Measurements from ENCODE around the gene ATP5MC2.
"Not testable (repeated sequence)": the region's sequence is repeated elsewhere in the genome, so short reads cannot be mapped to it uniquely, and the experiment has no call there.

Gene ATP5MC2

DNA sequence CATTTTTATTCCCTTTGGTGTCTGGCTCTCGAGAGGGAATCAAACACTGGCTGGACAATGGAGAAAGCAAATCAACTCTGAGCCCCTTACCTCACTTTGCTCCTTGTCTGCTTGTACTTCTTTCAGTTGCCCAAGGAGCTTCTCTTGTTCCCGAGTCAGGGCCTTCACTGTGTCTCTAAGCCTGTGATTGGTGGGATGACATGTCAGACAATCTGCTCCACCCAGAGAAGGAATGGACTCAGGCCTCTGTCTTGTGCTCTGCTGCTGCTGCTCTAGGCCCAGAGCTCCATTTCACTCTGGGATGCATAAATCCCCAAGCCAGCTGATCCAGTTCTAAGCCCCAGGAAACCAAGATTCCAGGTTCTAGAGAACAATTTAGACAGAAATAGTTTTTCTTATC is 43.8 kb upstream of the ATP5MC2 start:
- H3F3A ChIP-seq (ENCODE audit: insufficient read depth, low read length): peaks cover 13% of the 10 kb centered on the region
- DNase-seq: no peak
- H3K9me3 ChIP-seq (replicated peaks; ENCODE audit: insufficient read depth, low read length): no peaks in the 10 kb centered on the region
- H2AFZ ChIP-seq (ENCODE audit: low read length): no peak overlapping the region
- H3K4me1 ChIP-seq (ENCODE audit: low read length): peaks cover 20% of the 10 kb centered on the region
- H3K9me2 ChIP-seq (replicated peaks; ENCODE audit: insufficient read depth, low read length): no peaks in the 10 kb centered on the region
- no peak overlapping the region for H3K9ac ChIP-seq (ENCODE audit: low read length)
- no peak overlapping the region for H3K4me3 ChIP-seq (ENCODE audit: low read length)
- no peak overlapping the region for H3K27ac ChIP-seq (ENCODE audit: low read length)
- TF ChIP-seq, protein P1, sequence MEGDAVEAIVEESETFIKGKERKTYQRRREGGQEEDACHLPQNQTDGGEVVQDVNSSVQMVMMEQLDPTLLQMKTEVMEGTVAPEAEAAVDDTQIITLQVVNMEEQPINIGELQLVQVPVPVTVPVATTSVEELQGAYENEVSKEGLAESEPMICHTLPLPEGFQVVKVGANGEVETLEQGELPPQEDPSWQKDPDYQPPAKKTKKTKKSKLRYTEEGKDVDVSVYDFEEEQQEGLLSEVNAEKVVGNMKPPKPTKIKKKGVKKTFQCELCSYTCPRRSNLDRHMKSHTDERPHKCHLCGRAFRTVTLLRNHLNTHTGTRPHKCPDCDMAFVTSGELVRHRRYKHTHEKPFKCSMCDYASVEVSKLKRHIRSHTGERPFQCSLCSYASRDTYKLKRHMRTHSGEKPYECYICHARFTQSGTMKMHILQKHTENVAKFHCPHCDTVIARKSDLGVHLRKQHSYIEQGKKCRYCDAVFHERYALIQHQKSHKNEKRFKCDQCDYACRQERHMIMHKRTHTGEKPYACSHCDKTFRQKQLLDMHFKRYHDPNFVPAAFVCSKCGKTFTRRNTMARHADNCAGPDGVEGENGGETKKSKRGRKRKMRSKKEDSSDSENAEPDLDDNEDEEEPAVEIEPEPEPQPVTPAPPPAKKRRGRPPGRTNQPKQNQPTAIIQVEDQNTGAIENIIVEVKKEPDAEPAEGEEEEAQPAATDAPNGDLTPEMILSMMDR (IDR thresholded peaks at IDR 0.05; ENCODE audit: low read length): no peak
- no peak for TF ChIP-seq EZH2phosphoT487 (IDR thresholded peaks at IDR 0.05; ENCODE audit: low read length)
- no peak for TF ChIP-seq EZH2 (optimal IDR thresholded peaks at IDR 0.05; ENCODE audit: low read depth, low read length)
- no peaks in the 10 kb centered on the region for H3K36me3 ChIP-seq (replicated peaks; ENCODE audit: insufficient read depth, low read length)
- H3K27me3 ChIP-seq (replicated peaks; ENCODE audit: insufficient read depth, low read length): no peaks in the 10 kb centered on the region
- no peak overlapping the region for H3K4me2 ChIP-seq (ENCODE audit: low read depth, low read length)
- no peaks in the 10 kb centered on the region for H3K79me2 ChIP-seq (ENCODE audit: low read length)
- no peaks in the 10 kb centered on the region for H4K20me1 ChIP-seq (ENCODE audit: insufficient read depth, low read length)

DNA sequence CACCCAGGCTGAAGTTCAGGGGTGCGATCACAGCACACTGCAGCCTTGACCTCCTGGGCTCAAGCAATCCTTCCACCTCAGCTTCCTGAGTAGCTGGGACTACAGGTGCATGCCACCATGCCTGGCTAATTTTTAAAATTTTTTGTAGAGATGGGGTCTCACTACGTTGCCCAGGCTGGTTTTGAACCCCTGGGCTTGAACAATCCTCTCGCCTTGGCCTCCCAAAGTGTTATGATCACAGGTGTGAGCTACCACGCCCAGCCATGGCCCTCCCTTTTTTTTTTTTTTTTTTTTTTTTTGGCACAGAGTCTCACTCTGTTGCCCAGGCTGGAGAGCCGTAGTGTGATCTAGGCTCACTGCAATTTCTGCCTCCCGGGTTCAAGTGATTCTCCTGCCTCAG is 42.7 kb upstream of the ATP5MC2 start:
- H3K4me2 ChIP-seq (ENCODE audit: low read depth, low read length); H3K9ac ChIP-seq (ENCODE audit: low read length); H3K27ac ChIP-seq (ENCODE audit: low read length); H2AFZ ChIP-seq (ENCODE audit: low read length); H3K27me3 ChIP-seq (replicated peaks; ENCODE audit: insufficient read depth, low read length); H3K9me2 ChIP-seq (replicated peaks; ENCODE audit: insufficient read depth, low read length); H3K4me3 ChIP-seq (ENCODE audit: low read length); H4K20me1 ChIP-seq (ENCODE audit: insufficient read depth, low read length); H3K9me3 ChIP-seq (replicated peaks; ENCODE audit: insufficient read depth, low read length); H3K36me3 ChIP-seq (replicated peaks; ENCODE audit: insufficient read depth, low read length); DNase-seq; H3K79me2 ChIP-seq (ENCODE audit: low read length): not testable (repeated sequence)
- H3K4me1 ChIP-seq (ENCODE audit: low read length): peaks cover 17% of the 10 kb centered on the region
- H3F3A ChIP-seq (ENCODE audit: insufficient read depth, low read length): peaks cover 13% of the 10 kb centered on the region

DNA sequence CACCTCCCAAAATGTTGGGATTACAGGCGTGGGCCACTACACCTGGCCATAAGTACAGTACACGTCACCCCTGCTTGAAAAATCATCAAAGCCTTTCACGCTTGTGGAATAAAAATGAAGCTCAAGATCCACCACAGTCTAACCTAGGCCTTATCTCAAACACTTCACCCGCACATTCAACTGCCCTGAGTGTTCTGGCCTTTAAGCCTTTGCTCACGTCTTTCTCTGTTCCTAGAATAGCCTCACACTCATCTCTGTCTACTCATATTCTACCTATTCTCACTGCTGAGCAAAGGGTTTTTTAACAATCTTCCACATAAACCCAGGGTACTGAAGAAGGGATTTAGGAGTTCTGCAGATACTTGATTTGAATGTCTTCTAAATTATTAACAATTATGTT is 41.4 kb upstream of the ATP5MC2 start:
- Histone ChIP-seq H4K20me1 (ENCODE audit: insufficient read depth, low read length) (no peaks in the 10 kb centered on the region), H3K9ac (ENCODE audit: low read length) (no peak overlapping the region), H3K79me2 (ENCODE audit: low read length) (no peaks in the 10 kb centered on the region), H3K9me3 (replicated peaks; ENCODE audit: insufficient read depth, low read length) (no peaks in the 10 kb centered on the region), H3K27me3 (replicated peaks; ENCODE audit: insufficient read depth, low read length) (no peaks in the 10 kb centered on the region), H3K36me3 (replicated peaks; ENCODE audit: insufficient read depth, low read length) (no peaks in the 10 kb centered on the region), H3K4me3 (ENCODE audit: low read length) (no peak overlapping the region), H3K27ac (ENCODE audit: low read length) (no peak overlapping the region), H3K4me1 (ENCODE audit: low read length) (peaks cover 7% of the 10 kb centered on the region), H3F3A (ENCODE audit: insufficient read depth, low read length) (peaks cover 4% of the 10 kb centered on the region), H3K9me2 (replicated peaks; ENCODE audit: insufficient read depth, low read length) (no peaks in the 10 kb centered on the region), H3K4me2 (ENCODE audit: low read depth, low read length) (no peak overlapping the region), H2AFZ (ENCODE audit: low read length) (no peak overlapping the region)
- no peak for DNase-seq
- TF ChIP-seq, protein P1 (IDR thresholded peaks at IDR 0.05; ENCODE audit: low read length): no peak
- TF ChIP-seq EZH2 (optimal IDR thresholded peaks at IDR 0.05; ENCODE audit: low read depth, low read length): no peak
- TF ChIP-seq EZH2phosphoT487 (IDR thresholded peaks at IDR 0.05; ENCODE audit: low read length): no peak

DNA sequence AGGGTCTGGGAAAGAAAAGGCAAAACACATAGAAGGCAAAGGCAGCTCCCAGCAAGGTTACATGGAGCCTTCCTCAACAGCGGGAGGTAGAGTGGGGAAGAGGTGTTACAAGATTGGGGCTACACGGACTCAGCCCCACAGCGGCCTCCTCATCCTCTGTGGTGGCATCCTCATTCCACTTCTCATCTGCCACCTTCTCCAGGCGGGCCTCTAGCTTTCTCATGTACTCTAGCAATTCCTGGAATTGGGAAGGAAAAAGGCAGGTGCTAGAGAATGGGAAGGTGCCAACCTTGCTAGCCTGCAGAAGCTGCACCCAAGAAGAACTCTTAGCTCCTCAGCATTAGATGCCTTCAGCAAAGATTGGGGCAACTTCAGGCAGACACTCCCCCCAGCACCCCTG is 38.1 kb upstream of the ATP5MC2 start:
- TF ChIP-seq, protein P1 (IDR thresholded peaks at IDR 0.05; ENCODE audit: low read length): no peak
- TF ChIP-seq EZH2 (optimal IDR thresholded peaks at IDR 0.05; ENCODE audit: low read depth, low read length) (no peak), EZH2phosphoT487 (IDR thresholded peaks at IDR 0.05; ENCODE audit: low read length) (no peak)
- no peaks in the 10 kb centered on the region for H3K9me2 ChIP-seq (replicated peaks; ENCODE audit: insufficient read depth, low read length)
- no peaks in the 10 kb centered on the region for H3F3A ChIP-seq (ENCODE audit: insufficient read depth, low read length)
- no peak for DNase-seq
- no peaks in the 10 kb centered on the region for H3K79me2 ChIP-seq (ENCODE audit: low read length)
- no peaks in the 10 kb centered on the region for H3K9me3 ChIP-seq (replicated peaks; ENCODE audit: insufficient read depth, low read length)
- H3K4me2 ChIP-seq (ENCODE audit: low read depth, low read length): no peak overlapping the region
- H3K36me3 ChIP-seq (replicated peaks; ENCODE audit: insufficient read depth, low read length): no peaks in the 10 kb centered on the region
- no peaks in the 10 kb centered on the region for H4K20me1 ChIP-seq (ENCODE audit: insufficient read depth, low read length)
- H3K27ac ChIP-seq (ENCODE audit: low read length): no peak overlapping the region
- no peak overlapping the region for H3K9ac ChIP-seq (ENCODE audit: low read length)
- no peaks in the 10 kb centered on the region for H3K4me1 ChIP-seq (ENCODE audit: low read length)
- H2AFZ ChIP-seq (ENCODE audit: low read length): no peak overlapping the region
- H3K4me3 ChIP-seq (ENCODE audit: low read length): no peak overlapping the region
- no peaks in the 10 kb centered on the region for H3K27me3 ChIP-seq (replicated peaks; ENCODE audit: insufficient read depth, low read length)

All from MM.1S (cell line).